SW480 (cell line): ENCODE results near the gene WDR44.
"Not testable (repeated sequence)": the region's sequence is repeated elsewhere in the genome, so short reads cannot be mapped to it uniquely, and the experiment has no call there.

Source experiments
- DNase-seq: peaks from one replicate; pipeline ENCODE4 v3.0.0-alpha.2; 2016; ENCODE audit warnings: low spot score

The WDR44 gene

GRCh38 chrX:118345464-118346257, at the start of gene WDR44:
Gene WDR44, plus strand, starts transcription at chrX:118346106. Its CDS starts 398 bp downstream, at chrX:118346504.
- DNase-seq = peak; percentile 95

- DNase-seq = not testable (repeated sequence)
These were observed 40.1 kb upstream of the WDR44 start for GRCh38 chrX:118305827-118306226.

- DNase-seq = no peak
These were observed 30.4 kb upstream of the WDR44 start for GRCh38 chrX:118315529-118315928.

- no peak for DNase-seq
These were observed 21.3 kb upstream of the WDR44 start for GRCh38 chrX:118324588-118324987.

GRCh38 chrX:118325453-118325852, 20.5 kb upstream of the WDR44 start:
- no peak for DNase-seq

- DNase-seq = no peak
These were observed 16.7 kb upstream of the WDR44 start for GRCh38 chrX:118329175-118329574.

- DNase-seq = no peak
These were observed 8.2 kb upstream of the WDR44 start for GRCh38 chrX:118337687-118338086.

GRCh38 chrX:118338930-118339329, 7.0 kb upstream of the WDR44 start:
- DNase-seq = no peak

GRCh38 chrX:118345045-118345463, 852 bp upstream of the WDR44 start:
- DNase-seq = no peak

- peak; percentile 46 for DNase-seq
These were observed 570 bp downstream of the WDR44 start for GRCh38 chrX:118346258-118347094.

- peak; percentile 46 for DNase-seq
These were observed 1.2 kb downstream of the WDR44 start for GRCh38 chrX:118347131-118347530.

GRCh38 chrX:118347736-118348135, 1.8 kb downstream of the WDR44 start:
- DNase-seq = no peak

GRCh38 chrX:118348186-118348810, 2.4 kb downstream of the WDR44 start:
- DNase-seq = no peak

- no peak for DNase-seq
These were observed 3.3 kb downstream of the WDR44 start for GRCh38 chrX:118349188-118349587.

GRCh38 chrX:118350221-118350620, 4.3 kb downstream of the WDR44 start:
- DNase-seq = no peak

- no peak for DNase-seq
These were observed 4.8 kb downstream of the WDR44 start for GRCh38 chrX:118350706-118351105.

- no peak for DNase-seq
These were observed 6.7 kb downstream of the WDR44 start for GRCh38 chrX:118352566-118352965.

GRCh38 chrX:118353081-118353850, 7.4 kb downstream of the WDR44 start:
- DNase-seq = no peak

- DNase-seq = no peak
These were observed 9.5 kb downstream of the WDR44 start for GRCh38 chrX:118355225-118355920.

GRCh38 chrX:118356154-118356701, 10.3 kb downstream of the WDR44 start:
- no peak for DNase-seq
